Measurements from ENCODE around the gene PITPNM2. TPM values are rescaled to one million over a fixed set of nuclear protein-coding genes. Genes with fewer than 3 reads are reported as not detected.

PITPNM2 gene
- 12.1 to 22.4 TPM (median 19.4 TPM) in 5 replicates for total RNA-seq (2022; extraction: Qiagen RNA extraction)

DNA sequence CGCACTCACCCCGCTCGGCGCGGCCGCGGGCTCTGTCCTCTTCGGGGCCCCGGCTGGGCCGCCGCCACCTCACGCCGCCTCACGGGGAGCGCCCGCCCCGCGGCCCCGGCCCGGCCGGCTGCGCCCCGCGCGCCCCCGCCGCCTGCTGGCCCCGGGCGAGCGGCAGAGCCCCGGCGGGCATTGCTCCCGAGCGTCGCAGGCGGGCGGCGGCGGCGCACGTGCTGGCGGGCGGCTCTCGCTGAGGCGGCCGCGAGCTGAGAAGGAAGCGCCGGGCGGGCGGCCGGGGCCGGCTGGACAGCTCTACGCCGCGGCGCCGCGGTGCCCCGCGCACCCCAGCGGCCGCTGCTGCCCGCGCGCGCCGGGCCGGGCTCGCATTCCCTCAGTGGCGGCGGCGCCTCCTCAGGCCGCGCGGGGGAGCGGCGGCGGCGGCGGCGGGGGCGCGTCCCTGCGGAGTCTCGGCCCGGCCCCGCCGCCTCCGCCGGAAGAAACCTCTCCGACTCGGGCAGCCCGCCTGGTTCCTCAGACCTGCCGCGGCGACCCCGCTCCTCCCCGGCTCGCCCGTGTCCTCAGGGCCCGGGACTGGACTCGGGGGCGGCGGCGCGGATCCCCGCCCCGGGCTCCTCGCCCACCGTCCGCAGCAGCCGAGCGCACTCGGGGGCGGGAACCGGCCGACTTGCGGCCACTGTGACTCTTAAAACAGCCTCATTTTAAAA, at the start of gene PITPNM2:
Gene PITPNM2 (minus strand): TSS at position 347 of the 713 bp plus-strand sequence. CDS start 116,500 bp downstream, outside the sequence.

Other genes with a start within 250 kb of the PITPNM2 start
- 6.9 to 10.7 TPM (median 8.5 TPM) in 5 replicates for gene ABCB9, start 184.6 kb downstream of the PITPNM2 start, total RNA-seq (2022; extraction: Qiagen RNA extraction)
- 12.3 to 19.1 TPM (median 17.4 TPM) in 5 replicates for gene OGFOD2, start 175.8 kb downstream of the PITPNM2 start, total RNA-seq (2022; extraction: Qiagen RNA extraction)
- 202 to 253 TPM (median 246 TPM) in 5 replicates for gene ARL6IP4, start 170.4 kb downstream of the PITPNM2 start, total RNA-seq (2022; extraction: Qiagen RNA extraction)
- gene MPHOSPH9, start 82.1 kb upstream of the PITPNM2 start, total RNA-seq (2022; extraction: Qiagen RNA extraction) = 16.9 to 29.9 TPM (median 21.6 TPM) in 5 replicates
- gene MTRFR, start 82.3 kb upstream of the PITPNM2 start, total RNA-seq (2022; extraction: Qiagen RNA extraction) = 10.8 to 19.5 TPM (median 16.0 TPM) in 5 replicates
- 112 to 174 TPM (median 170 TPM) in 5 replicates for gene CDK2AP1, start 120.8 kb upstream of the PITPNM2 start, total RNA-seq (2022; extraction: Qiagen RNA extraction)
- gene SBNO1, start 213.8 kb upstream of the PITPNM2 start, total RNA-seq (2022; extraction: Qiagen RNA extraction) = 19.1 to 25.9 TPM (median 24.5 TPM) in 5 replicates
- 49.0 to 56.3 TPM (median 52.3 TPM) in 5 replicates for gene KMT5A, start 233.0 kb upstream of the PITPNM2 start, total RNA-seq (2022; extraction: Qiagen RNA extraction)